BJ (cell line): ENCODE data around the gene ITIH2. TPM values are rescaled to one million over a fixed set of nuclear protein-coding genes. Genes with fewer than 3 reads are reported as not detected.

ENCODE experiments used
- CTCF ChIA-PET: fragments of 350-600 bp; formaldehyde crosslinking; extraction: SDS; loops from one replicate; lab custom pipeline; 2021; ENCODE audit warnings: antibody characterized with exemption, inconsistent platforms; lab: Yijun Ruan, JAX
- POLR2A ChIA-PET: fragments of 300-600 bp; sonication (Branson Sonifier 250); formaldehyde crosslinking; extraction: SDS; loops from one replicate; lab custom pipeline; 2021; ENCODE audit warnings: antibody characterized with exemption; lab: Charles Lee
- DNase-seq: peaks from one replicate; pipeline ENCODE4 v3.0.0-alpha.2; 2011; ENCODE audit warnings: low read depth
- H3K27me3 ChIP-seq: 2 replicates; pipeline ENCODE4 v1.6.0; 2011; ENCODE audit warnings: low read length; ENCODE audit not compliant: control insufficient read depth, insufficient read depth
- H3K36me3 ChIP-seq: 2 replicates; pipeline ENCODE4 v1.5.1; 2011; ENCODE audit warnings: low read length; ENCODE audit not compliant: control insufficient read depth, insufficient read depth
- H3K4me3 ChIP-seq: 2 replicates; pipeline ENCODE4 v1.5.1; 2011; ENCODE audit warnings: low read depth, mild to moderate bottlenecking, control low read depth, low read length
- CTCF ChIP-seq: IDR thresholded peaks from 2 replicates; pipeline ENCODE4 v1.5.1; 2011; ENCODE audit warnings: low read depth, mild to moderate bottlenecking, control low read depth, inconsistent platforms, low read length, moderate library complexity; ENCODE audit not compliant: insufficient read depth
- polyA plus RNA-seq: library from polyadenylated mRNA; depleted of rRNA; stranded (reverse); fragments of >200 nt; gene quantifications from 2 replicates; pipeline ENCODE4 v1.2.3, GENCODE V29; 2011

Gene ITIH2
- polyA plus RNA-seq, 1 experiment = not detected

GRCh38 chr10:7700577-7701125 is 2.5 kb upstream of the ITIH2 start:
- TF ChIP-seq CTCF = no peak
- Histone ChIP-seq H3K4me3 (no peak overlapping the region), H3K27me3 (no peaks in the 10 kb centered on the region), H3K36me3 (no peaks in the 10 kb centered on the region)
- ChIA-PET CTCF (interaction anchor here (4.1 kb wide), 1 partner anchor 14 kb away, joined by 17 read pairs; no protein-coding TSS in a partner anchor), POLR2A (no interaction called here)
- no peak for DNase-seq

GRCh38 chr10:7701158-7701742 is 1.9 kb upstream of the ITIH2 start:
- POLR2A ChIA-PET = no interaction called here
- no peaks in the 10 kb centered on the region for H3K36me3 ChIP-seq
- no peaks in the 10 kb centered on the region for H3K27me3 ChIP-seq
- no peak overlapping the region for H3K4me3 ChIP-seq
- no peak for DNase-seq
- CTCF ChIA-PET = no interaction called here
- no peak for TF ChIP-seq CTCF

- POLR2A ChIA-PET = no interaction called here
- Histone ChIP-seq H3K27me3 (no peaks in the 10 kb centered on the region), H3K4me3 (no peak overlapping the region), H3K36me3 (no peaks in the 10 kb centered on the region)
- CTCF ChIA-PET = interaction anchor here (0.6 to 1.4 kb wide), 3 partner anchors 15 to 177 kb away, joined by 3 read pairs; no protein-coding TSS in a partner anchor
- DNase-seq = no peak
- no peak for TF ChIP-seq CTCF
Observed at GRCh38 chr10:7702288-7702812, 766 bp upstream of the ITIH2 start.

- Histone ChIP-seq H3K27me3 (no peaks in the 10 kb centered on the region), H3K4me3 (no peak overlapping the region), H3K36me3 (no peaks in the 10 kb centered on the region)
- DNase-seq = no peak
- CTCF ChIA-PET = no interaction called here
- POLR2A ChIA-PET = no interaction called here
- TF ChIP-seq CTCF = no peak
Observed at GRCh38 chr10:7704071-7705016, 1.2 kb downstream of the ITIH2 start.

GRCh38 chr10:7705341-7705740 is 2.2 kb downstream of the ITIH2 start:
- Histone ChIP-seq H3K36me3 (no peaks in the 10 kb centered on the region), H3K27me3 (no peaks in the 10 kb centered on the region), H3K4me3 (no peak overlapping the region)
- no peak for TF ChIP-seq CTCF
- DNase-seq = no peak
- CTCF ChIA-PET = no interaction called here
- POLR2A ChIA-PET = no interaction called here
